ENCODE data around the gene CPSF6.
"Not testable (repeated sequence)": the region's sequence is repeated elsewhere in the genome, so short reads cannot be mapped to it uniquely, and the experiment has no call there.

The CPSF6 gene

DNA sequence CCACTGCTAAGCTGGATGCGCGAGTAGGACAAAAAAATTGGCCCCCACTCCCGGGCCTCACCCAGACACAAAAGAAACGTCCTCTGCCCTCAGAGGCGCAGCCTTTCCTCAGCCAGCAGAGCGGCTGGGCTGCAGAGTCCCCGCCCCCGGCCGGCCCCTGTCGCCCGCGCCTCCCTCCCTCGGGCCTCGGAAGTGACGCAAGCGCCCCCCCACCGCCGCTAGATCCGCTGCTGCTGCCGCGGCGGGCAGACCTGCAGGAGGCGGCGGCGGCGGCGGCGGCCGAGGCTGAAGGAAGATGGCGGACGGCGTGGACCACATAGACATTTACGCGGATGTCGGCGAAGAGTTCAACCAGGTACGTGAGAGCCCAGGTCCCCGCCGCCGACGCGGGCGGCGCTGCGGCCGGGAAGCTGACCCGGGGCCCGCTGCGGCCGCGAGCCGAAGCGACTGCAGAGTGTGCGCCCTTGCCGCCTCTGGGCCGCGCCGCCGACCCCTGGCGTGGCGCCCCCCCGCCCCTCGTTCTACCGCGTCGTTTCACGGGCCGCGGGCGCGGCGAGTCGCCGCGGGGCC is at the start of gene CPSF6:
CPSF6 (plus strand) TSS at position 218 of the 570 bp plus-strand sequence; CDS start at position 296, 78 bp downstream.
- DNase-seq (ENCODE audit: low read depth) = peak; percentile 33

GRCh38 chr12:69196302-69197288 is 42.8 kb upstream of the CPSF6 start:
- no peak for DNase-seq (ENCODE audit: low read depth)

- DNase-seq (ENCODE audit: low read depth) = not testable (repeated sequence)
Measured at GRCh38 chr12:69199976-69200375, 39.4 kb upstream of the CPSF6 start.

DNA sequence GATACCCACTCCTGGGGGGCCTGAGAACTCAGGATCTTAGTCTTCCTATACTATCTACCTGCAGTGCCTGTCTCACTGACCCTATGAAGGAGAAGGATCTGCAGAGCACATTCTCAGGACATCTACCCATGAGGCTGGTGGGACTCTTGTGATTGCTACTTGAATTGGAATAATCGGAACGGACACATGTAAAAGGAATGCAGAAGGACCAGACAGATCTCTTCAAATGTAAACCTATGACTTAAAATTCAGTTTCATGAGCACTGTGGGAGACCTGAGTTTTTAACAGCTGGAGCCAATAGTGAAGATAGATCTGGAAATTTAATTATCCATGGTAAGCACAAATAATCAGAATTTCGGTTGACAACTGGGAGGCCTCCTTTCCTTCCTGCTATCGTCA is 35.2 kb upstream of the CPSF6 start:
- no peak for DNase-seq (ENCODE audit: low read depth)

DNA sequence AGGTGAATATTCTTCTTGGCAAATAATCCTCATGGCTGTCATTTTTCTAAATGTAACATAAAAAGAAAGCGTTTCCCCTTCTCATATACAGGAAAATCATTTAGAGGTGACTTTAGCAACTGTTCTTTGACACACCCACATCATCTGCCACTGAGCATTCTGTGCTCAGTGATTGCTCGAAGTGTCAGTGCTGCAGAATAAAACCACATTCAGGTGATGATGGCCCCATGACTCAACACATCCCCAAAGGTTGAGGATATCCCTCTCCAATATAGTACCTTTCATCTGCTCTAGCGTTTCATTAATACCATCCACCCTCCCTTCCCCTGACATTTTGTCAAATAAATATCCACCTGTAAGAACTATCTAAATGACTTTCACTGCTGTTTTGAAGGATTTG is 28.7 kb upstream of the CPSF6 start:
- no peak for DNase-seq (ENCODE audit: low read depth)

DNA sequence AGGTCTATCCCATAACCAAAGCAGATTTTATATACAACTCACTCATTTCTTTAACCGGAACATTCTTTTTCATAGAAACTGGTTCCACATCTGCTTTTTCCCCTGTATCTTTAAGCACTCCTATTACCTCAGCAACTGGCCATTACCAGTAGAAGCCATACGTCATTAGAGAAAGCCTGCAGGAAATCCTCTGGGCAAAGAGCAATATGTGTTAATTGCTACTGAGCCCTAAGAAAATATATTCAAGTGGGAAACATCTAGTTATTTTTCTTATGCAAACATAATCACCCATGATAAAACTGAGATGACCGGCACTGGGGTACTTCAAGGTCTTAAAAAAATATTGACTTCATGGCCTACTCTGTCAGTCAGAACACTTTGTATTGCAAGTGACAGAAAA is 28.2 kb upstream of the CPSF6 start:
- no peak for DNase-seq (ENCODE audit: low read depth)

- DNase-seq (ENCODE audit: low read depth) = no peak
Measured at GRCh38 chr12:69214169-69214568, 25.2 kb upstream of the CPSF6 start.

DNA sequence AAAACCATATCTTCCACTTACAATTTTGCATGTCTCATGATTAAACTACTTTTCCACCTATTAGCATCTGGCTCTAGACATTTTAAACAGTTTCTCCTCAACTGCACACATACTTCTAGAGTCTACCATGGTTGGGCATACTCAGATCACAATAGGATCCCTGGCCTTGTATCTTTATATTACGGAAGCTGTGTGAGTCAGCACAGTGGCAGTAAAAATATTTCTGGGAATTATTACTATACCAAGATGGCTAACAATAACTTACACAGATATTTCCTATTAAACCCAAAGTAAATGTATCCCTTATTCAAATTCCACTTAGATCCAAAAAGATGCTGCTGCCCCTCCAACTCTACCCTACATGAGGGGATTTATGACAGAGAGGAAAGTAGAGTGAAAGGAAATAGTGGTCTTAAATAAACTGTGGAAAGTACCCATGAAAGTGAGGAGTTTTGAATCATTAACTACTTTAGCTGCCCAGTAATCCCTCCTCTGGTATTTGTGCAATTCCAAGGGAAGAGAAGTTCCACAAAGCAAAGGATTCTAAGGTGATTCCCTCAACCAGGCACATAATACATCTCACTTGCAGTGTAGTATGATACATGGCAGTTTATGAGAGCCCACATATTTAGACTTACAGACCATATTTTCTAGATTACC is 14.0 kb upstream of the CPSF6 start:
- no peak for DNase-seq (ENCODE audit: low read depth)

GRCh38 chr12:69231479-69231878 is 7.9 kb upstream of the CPSF6 start:
- DNase-seq (ENCODE audit: low read depth) = no peak

DNA sequence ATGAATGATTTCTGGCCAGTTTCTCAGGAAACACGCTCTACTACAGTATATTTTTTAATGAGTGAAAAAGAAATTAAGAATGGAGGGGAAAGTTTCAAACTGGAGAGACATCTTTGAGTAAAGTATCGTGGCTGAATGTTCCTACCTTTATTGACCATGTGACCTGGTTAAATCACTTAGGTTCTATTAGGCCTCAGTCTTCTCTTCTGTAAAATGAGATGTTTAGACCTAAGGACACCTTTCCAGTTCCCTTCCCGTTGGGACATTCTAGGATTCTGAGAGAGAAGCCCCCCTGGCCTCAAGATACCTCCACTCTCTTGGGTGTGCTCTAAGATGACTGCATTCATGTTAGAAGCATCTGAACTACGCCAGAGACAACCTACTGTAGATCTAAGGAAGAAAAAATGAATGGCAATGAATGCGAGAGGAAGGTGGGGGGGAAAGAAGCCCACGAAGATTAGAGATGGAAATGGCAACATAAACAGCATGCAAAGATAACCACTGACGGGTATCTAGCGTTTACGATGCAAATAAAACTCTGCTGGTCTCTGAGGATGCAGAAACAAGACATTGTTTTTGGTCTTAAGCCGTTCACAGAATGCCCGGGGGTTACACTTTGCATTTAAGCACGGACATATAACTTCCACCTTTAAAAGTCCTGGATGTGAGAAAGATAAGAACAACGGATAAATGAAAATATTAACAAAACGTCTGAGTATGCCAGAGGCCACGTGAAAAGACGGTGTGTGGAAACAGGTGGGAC is 599 bp upstream of the CPSF6 start:
- no peak for DNase-seq (ENCODE audit: low read depth)

- no peak for DNase-seq (ENCODE audit: low read depth)
Measured at GRCh38 chr12:69239922-69240630, 707 bp downstream of the CPSF6 start.

DNA sequence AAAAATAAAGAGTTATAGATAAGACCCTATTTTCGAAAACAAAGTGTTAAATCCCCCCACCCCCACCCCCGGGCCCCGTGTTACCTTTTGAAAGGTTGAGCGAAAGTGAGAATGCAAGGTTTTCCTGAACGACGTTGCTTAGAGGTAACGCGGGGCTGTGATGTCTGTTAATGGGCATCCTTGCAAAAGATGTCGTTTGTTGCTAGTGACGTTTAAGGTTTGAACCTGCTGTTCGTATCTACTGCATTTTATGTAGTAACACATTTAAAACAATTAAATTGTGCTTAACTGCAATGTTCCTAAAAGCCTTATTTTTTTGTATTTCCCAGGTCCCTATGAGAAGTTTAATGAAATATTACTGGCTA is 1.2 kb downstream of the CPSF6 start:
- DNase-seq (ENCODE audit: low read depth) = no peak

- DNase-seq (ENCODE audit: low read depth) = no peak
Measured at GRCh38 chr12:69241438-69242092, 2.2 kb downstream of the CPSF6 start.

- no peak for DNase-seq (ENCODE audit: low read depth)
Measured at GRCh38 chr12:69243099-69244084, 4.0 kb downstream of the CPSF6 start.

DNA sequence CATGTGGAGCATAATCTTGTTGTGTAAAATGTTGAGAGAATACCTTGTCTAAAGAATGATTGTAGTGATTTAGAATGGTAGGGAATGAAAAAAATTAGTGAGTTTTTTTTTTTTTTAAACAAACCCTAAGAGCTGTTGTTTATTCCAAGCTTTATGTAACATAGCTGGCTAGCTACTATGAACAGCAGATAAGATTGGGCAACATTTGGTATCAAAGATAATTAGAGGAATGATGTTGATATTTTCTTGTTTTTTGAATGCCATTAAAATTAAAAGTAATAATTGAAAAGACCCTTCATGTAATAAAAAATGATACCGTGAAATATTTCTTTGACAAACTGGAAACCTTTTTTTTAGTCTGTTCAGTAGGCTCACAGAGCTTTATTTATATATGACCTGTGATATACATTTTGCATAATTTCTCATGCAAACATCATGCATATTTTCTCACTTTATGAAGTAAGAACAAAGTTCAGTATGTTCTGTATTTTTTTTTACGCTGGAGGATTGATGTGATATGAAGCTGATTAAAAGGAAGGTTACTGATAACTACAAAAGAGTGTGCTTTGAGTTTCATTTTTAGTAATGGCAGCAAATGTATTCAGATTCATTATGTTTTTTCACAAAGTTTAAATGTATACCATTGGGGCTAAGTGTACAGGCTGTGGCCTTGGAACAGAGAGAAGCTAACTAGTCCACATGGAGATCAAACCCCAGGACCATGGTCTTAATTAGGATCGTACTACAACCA is 8.1 kb downstream of the CPSF6 start:
- no peak for DNase-seq (ENCODE audit: low read depth)

- DNase-seq (ENCODE audit: low read depth) = no peak
Measured at GRCh38 chr12:69252033-69252432, 12.7 kb downstream of the CPSF6 start.

GRCh38 chr12:69254046-69254445 is 14.7 kb downstream of the CPSF6 start:
- no peak for DNase-seq (ENCODE audit: low read depth)

GRCh38 chr12:69254862-69255261 is 15.5 kb downstream of the CPSF6 start:
- no peak for DNase-seq (ENCODE audit: low read depth)

DNA sequence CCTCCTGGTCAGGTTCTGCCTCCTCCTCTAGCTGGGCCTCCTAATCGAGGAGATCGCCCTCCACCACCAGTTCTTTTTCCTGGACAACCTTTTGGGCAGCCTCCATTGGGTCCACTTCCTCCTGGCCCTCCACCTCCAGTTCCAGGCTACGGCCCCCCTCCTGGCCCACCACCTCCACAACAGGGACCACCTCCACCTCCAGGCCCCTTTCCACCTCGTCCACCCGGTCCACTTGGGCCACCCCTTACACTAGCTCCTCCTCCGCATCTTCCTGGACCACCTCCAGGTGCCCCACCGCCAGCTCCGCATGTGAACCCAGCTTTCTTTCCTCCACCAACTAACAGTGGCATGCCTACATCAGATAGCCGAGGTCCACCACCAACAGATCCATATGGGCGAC is 19.3 kb downstream of the CPSF6 start:
- DNase-seq (ENCODE audit: low read depth) = no peak

All from GM04503 (cell line).